WTC11 (cell line): ENCODE data around the gene THSD4. TPM values are rescaled to one million over a fixed set of nuclear protein-coding genes. Genes with fewer than 3 reads are reported as not detected.

Experiments
- ATAC-seq: fragments of 200-7000 bp; cut with Tn5 transposase; 2 replicates; pipeline ENCODE4 v1.10.0; 2021; ENCODE audit warnings: mild to moderate bottlenecking, moderate library complexity
- CTCF ChIA-PET: fragments of 300-600 bp; sonication (Branson Sonifier 250); formaldehyde crosslinking; loops from one replicate; lab custom pipeline; 2021; ENCODE audit warnings: antibody characterized with exemption; lab: Charles Lee
- POLR2A ChIA-PET: fragments of 350-600 bp; sonication (Branson Sonifier 250); formaldehyde crosslinking; loops from one replicate; lab custom pipeline; 2021; ENCODE audit warnings: antibody characterized with exemption; lab: Charles Lee
- DNase-seq: peaks from one replicate; pipeline ENCODE4 v3.0.0; 2021; ENCODE audit warnings: low spot score
- H3K27ac Mint-ChIP-seq: 2 replicates; pipeline ENCODE4 v1.8.0; 2021; ENCODE audit warnings: mixed read lengths
- H3K27me3 Mint-ChIP-seq: 2 replicates; pipeline ENCODE4 v1.8.0; 2021; ENCODE audit warnings: low read depth, mild to moderate bottlenecking, moderate library complexity, mixed read lengths
- H3K36me3 Mint-ChIP-seq: 2 replicates; pipeline ENCODE4 v1.8.0; 2021; ENCODE audit warnings: mixed read lengths
- H3K4me1 Mint-ChIP-seq: 2 replicates; pipeline ENCODE4 v1.8.0; 2022; ENCODE audit warnings: mixed read lengths
- H3K4me3 Mint-ChIP-seq: 2 replicates; pipeline ENCODE4 v1.8.0; 2021; ENCODE audit warnings: mild to moderate bottlenecking, moderate library complexity, mixed read lengths
- H3K9me3 Mint-ChIP-seq: 2 replicates; pipeline ENCODE4 v1.8.0; 2021; ENCODE audit warnings: mixed read lengths
- AFF4 ChIP-seq: sonication (generic); formaldehyde crosslinking; IDR thresholded peaks from 2 replicates; pipeline ENCODE4 v1.8.1; 2023; ENCODE audit warnings: mild to moderate bottlenecking, missing genetic modification reagents, borderline replicate concordance
- AR ChIP-seq: fragments of 250-450 bp; sonication (Bioruptor Pico); IDR thresholded peaks from 2 replicates; pipeline ENCODE4 v1.9.0; 2021; ENCODE audit warnings: mild to moderate bottlenecking
- ATF2 ChIP-seq: sonication (generic); formaldehyde crosslinking; IDR thresholded peaks from 2 replicates; pipeline ENCODE4 v1.8.1; 2022; ENCODE audit warnings: low read depth, missing genetic modification reagents, borderline replicate concordance
- CREB1 ChIP-seq: sonication (generic); formaldehyde crosslinking; IDR thresholded peaks from 2 replicates; pipeline ENCODE4 v1.8.0; 2023; ENCODE audit warnings: mild to moderate bottlenecking, missing genetic modification reagents
- E2F1 ChIP-seq: sonication (generic); formaldehyde crosslinking; IDR thresholded peaks from 2 replicates; pipeline ENCODE4 v1.8.0; 2022; ENCODE audit warnings: mild to moderate bottlenecking, missing genetic modification reagents
- E2F4 ChIP-seq: sonication (generic); formaldehyde crosslinking; IDR thresholded peaks from 2 replicates; pipeline ENCODE4 v1.8.1; 2022; ENCODE audit warnings: low read depth, mild to moderate bottlenecking, moderate library complexity, missing genetic modification reagents, borderline replicate concordance
- ESRRA ChIP-seq: sonication (generic); formaldehyde crosslinking; IDR thresholded peaks from 2 replicates; pipeline ENCODE4 v1.8.1; 2022; ENCODE audit warnings: mild to moderate bottlenecking, missing genetic modification reagents, borderline replicate concordance
- GRHL2 ChIP-seq: fragments of 250-450 bp; sonication (Bioruptor Pico); IDR thresholded peaks from 2 replicates; pipeline ENCODE4 v1.8.0; 2022; ENCODE audit warnings: mild to moderate bottlenecking, moderate library complexity; ENCODE audit not compliant: insufficient replicate concordance, severe bottlenecking
- MXD4 ChIP-seq: fragments of 250-450 bp; sonication (Bioruptor Pico); IDR thresholded peaks from 2 replicates; pipeline ENCODE4 v1.8.0; 2021; ENCODE audit warnings: mild to moderate bottlenecking, moderate library complexity, borderline replicate concordance
- PRDM15 ChIP-seq: sonication (generic); formaldehyde crosslinking; IDR thresholded peaks from 2 replicates; pipeline ENCODE4 v1.8.0; 2022; ENCODE audit warnings: missing genetic modification reagents
- SMAD3 ChIP-seq: sonication (generic); formaldehyde crosslinking; IDR thresholded peaks from 2 replicates; pipeline ENCODE4 v1.8.0; 2022; ENCODE audit warnings: missing genetic modification reagents, mild to moderate bottlenecking, borderline replicate concordance
- TEAD1 ChIP-seq: sonication (generic); formaldehyde crosslinking; IDR thresholded peaks from 2 replicates; pipeline ENCODE4 v1.8.0; 2022; ENCODE audit warnings: mild to moderate bottlenecking, missing genetic modification reagents
- TP53 ChIP-seq: sonication (generic); formaldehyde crosslinking; IDR thresholded peaks from 2 replicates; pipeline ENCODE4 v1.8.1; 2023; ENCODE audit warnings: mild to moderate bottlenecking, missing genetic modification reagents
- ZMAT4 ChIP-seq: fragments of 250-450 bp; sonication (Bioruptor Pico); IDR thresholded peaks from 2 replicates; pipeline ENCODE4 v1.9.0; 2021; ENCODE audit warnings: mild to moderate bottlenecking
- ZNF423 ChIP-seq: fragments of 250-450 bp; sonication (Bioruptor Pico); IDR thresholded peaks from 2 replicates; pipeline ENCODE4 v2.1.2; 2022; ENCODE audit warnings: mild to moderate bottlenecking, moderate library complexity
- ZNF512 ChIP-seq: sonication (generic); formaldehyde crosslinking; IDR thresholded peaks from 2 replicates; pipeline ENCODE4 v1.8.1; 2022; ENCODE audit warnings: missing genetic modification reagents, borderline replicate concordance
- total RNA-seq: library from RNA; stranded (reverse); gene quantifications from 3 replicates; pipeline ENCODE4 v1.2.3, GENCODE V29; 2021

The THSD4 gene
- total RNA-seq, 1 experiment from 2014 or later: 7.8 TPM

GRCh38 chr15:71357321-71357732 is 242.1 kb downstream of the THSD4 start:
- no peak for DNase-seq
- no peak overlapping the region for H3K27ac Mint-ChIP-seq
- no peak for TF ChIP-seq CREB1 (CRISPR knock-in tag)
- no peak for TF ChIP-seq ESRRA (CRISPR knock-in tag)
- TF ChIP-seq AR (CRISPR knock-in tag): no peak
- no peak for TF ChIP-seq MXD4 (CRISPR knock-in tag)
- no peak for TF ChIP-seq TP53 (CRISPR knock-in tag)
- no peak for TF ChIP-seq TEAD1 (CRISPR knock-in tag)
- no peak for TF ChIP-seq ATF2 (CRISPR knock-in tag)
- TF ChIP-seq ZNF512 (CRISPR knock-in tag): no peak
- no peak for TF ChIP-seq AFF4 (CRISPR knock-in tag)
- TF ChIP-seq E2F1: no peak
- no peak for TF ChIP-seq ZNF423 (CRISPR knock-in tag)
- TF ChIP-seq E2F4 (CRISPR knock-in tag): no peak
- no peak for TF ChIP-seq SMAD3 (CRISPR knock-in tag)
- no peak for TF ChIP-seq GRHL2 (CRISPR knock-in tag)
- no peak for TF ChIP-seq ZMAT4 (CRISPR knock-in tag)
- TF ChIP-seq PRDM15 (CRISPR knock-in tag): no peak
- TF ChIP-seq, all 79 proteins: peak for 0
- Mint-ChIP-seq H3K9me3 (no peaks in the 10 kb centered on the region), H3K36me3 (no peaks in the 10 kb centered on the region), H3K4me1 (peaks cover 10% of the 10 kb centered on the region), H3K4me3 (no peak overlapping the region), H3K27me3 (no peaks in the 10 kb centered on the region)
- POLR2A ChIA-PET: no interaction called here
- peak; percentile 41; the same call in 1 of the 2 replicates for ATAC-seq
- CTCF ChIA-PET: no interaction called here
